Measurements from ENCODE around the gene TGFBR3. TPM values are rescaled to one million over a fixed set of nuclear protein-coding genes. Genes with fewer than 3 reads are reported as not detected.

The TGFBR3 gene
- total RNA-seq, 1 donor from 2014 or later, result 4.9 TPM

- Mint-ChIP-seq H3K27me3 (no peaks in the 10 kb centered on the region), H3K9me3 (ENCODE audit: low read depth) (no peaks in the 10 kb centered on the region), H3K27ac (no peak overlapping the region), H3K4me1 (ENCODE audit: low read depth) (peaks cover 20% of the 10 kb centered on the region), H3K4me3 (ENCODE audit: low read depth) (no peak overlapping the region), H3K36me3 (ENCODE audit: insufficient read depth) (no peaks in the 10 kb centered on the region)
- TF ChIP-seq CTCF (IDR thresholded peaks at IDR 0.05; ENCODE audit: unreplicated experiment), result no peak
- no peak for DNase-seq (ENCODE audit: low spot score, unreplicated experiment)
Observed at GRCh38 chr1:91682882-91683597, 202.9 kb downstream of the TGFBR3 start.

GRCh38 chr1:91680556-91681155, 205.3 kb downstream of the TGFBR3 start:
- Mint-ChIP-seq H3K4me1 (ENCODE audit: low read depth) (peaks cover 22% of the 10 kb centered on the region), H3K27me3 (no peaks in the 10 kb centered on the region), H3K9me3 (ENCODE audit: low read depth) (no peaks in the 10 kb centered on the region), H3K4me3 (ENCODE audit: low read depth) (peak overlapping the region; percentile 23), H3K27ac (no peak overlapping the region), H3K36me3 (ENCODE audit: insufficient read depth) (no peaks in the 10 kb centered on the region)
- DNase-seq (ENCODE audit: low spot score, unreplicated experiment), result no peak
- no peak for TF ChIP-seq CTCF (IDR thresholded peaks at IDR 0.05; ENCODE audit: unreplicated experiment)

- no peak for TF ChIP-seq CTCF (IDR thresholded peaks at IDR 0.05; ENCODE audit: unreplicated experiment)
- Mint-ChIP-seq H3K4me3 (ENCODE audit: low read depth) (no peak overlapping the region), H3K36me3 (ENCODE audit: insufficient read depth) (no peaks in the 10 kb centered on the region), H3K4me1 (ENCODE audit: low read depth) (peaks cover 15% of the 10 kb centered on the region), H3K9me3 (ENCODE audit: low read depth) (no peaks in the 10 kb centered on the region), H3K27me3 (no peaks in the 10 kb centered on the region), H3K27ac (no peak overlapping the region)
- DNase-seq (ENCODE audit: low spot score, unreplicated experiment), result no peak
Observed at GRCh38 chr1:91679446-91679845, 206.5 kb downstream of the TGFBR3 start.

GRCh38 chr1:91676030-91676429, 209.9 kb downstream of the TGFBR3 start:
- Mint-ChIP-seq H3K9me3 (ENCODE audit: low read depth) (no peaks in the 10 kb centered on the region), H3K4me1 (ENCODE audit: low read depth) (peaks cover 13% of the 10 kb centered on the region), H3K27ac (no peak overlapping the region), H3K4me3 (ENCODE audit: low read depth) (no peak overlapping the region), H3K27me3 (peaks cover 5% of the 10 kb centered on the region), H3K36me3 (ENCODE audit: insufficient read depth) (no peaks in the 10 kb centered on the region)
- no peak for DNase-seq (ENCODE audit: low spot score, unreplicated experiment)
- TF ChIP-seq CTCF (IDR thresholded peaks at IDR 0.05; ENCODE audit: unreplicated experiment), result no peak

- H3K27me3 Mint-ChIP-seq, result peaks cover 5% of the 10 kb centered on the region
- H3K36me3 Mint-ChIP-seq (ENCODE audit: insufficient read depth), result no peaks in the 10 kb centered on the region
- H3K4me3 Mint-ChIP-seq (ENCODE audit: low read depth), result no peak overlapping the region
- TF ChIP-seq CTCF (IDR thresholded peaks at IDR 0.05; ENCODE audit: unreplicated experiment), result no peak
- peaks cover 2% of the 10 kb centered on the region for H3K4me1 Mint-ChIP-seq (ENCODE audit: low read depth)
- DNase-seq (ENCODE audit: low spot score, unreplicated experiment), result no peak
- H3K9me3 Mint-ChIP-seq (ENCODE audit: low read depth), result peaks cover 4% of the 10 kb centered on the region
- H3K27ac Mint-ChIP-seq, result no peak overlapping the region
Observed at GRCh38 chr1:91674107-91674506, 211.8 kb downstream of the TGFBR3 start.

Data from progenitor cell of endocrine pancreas (in vitro differentiated cells).